ENCODE results near the gene UBE2E1.

UBE2E1 gene

DNA sequence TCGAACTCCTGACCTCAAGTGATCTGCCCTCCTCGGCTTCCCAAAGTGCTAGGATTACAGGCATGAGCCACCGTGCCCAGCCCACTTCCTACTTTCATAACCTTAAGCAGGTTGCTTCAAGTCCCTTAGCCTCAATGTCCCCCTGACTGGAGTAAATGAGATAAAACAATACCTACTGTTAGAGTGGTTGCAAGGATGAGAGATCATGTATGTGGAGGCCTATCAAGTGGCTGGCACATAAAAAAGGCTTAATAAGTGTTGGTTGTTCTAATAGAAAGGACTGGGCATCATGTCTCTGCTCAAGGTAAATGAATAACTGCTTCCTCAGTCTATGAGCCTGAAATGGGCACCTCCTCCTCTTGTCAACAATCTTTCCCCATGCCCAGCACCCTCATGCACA lies 25.9 kb upstream of the UBE2E1 start:
- no peak overlapping the region for H3K4me3 ChIP-seq (ENCODE audit: low read length)
- TF ChIP-seq, protein P1, sequence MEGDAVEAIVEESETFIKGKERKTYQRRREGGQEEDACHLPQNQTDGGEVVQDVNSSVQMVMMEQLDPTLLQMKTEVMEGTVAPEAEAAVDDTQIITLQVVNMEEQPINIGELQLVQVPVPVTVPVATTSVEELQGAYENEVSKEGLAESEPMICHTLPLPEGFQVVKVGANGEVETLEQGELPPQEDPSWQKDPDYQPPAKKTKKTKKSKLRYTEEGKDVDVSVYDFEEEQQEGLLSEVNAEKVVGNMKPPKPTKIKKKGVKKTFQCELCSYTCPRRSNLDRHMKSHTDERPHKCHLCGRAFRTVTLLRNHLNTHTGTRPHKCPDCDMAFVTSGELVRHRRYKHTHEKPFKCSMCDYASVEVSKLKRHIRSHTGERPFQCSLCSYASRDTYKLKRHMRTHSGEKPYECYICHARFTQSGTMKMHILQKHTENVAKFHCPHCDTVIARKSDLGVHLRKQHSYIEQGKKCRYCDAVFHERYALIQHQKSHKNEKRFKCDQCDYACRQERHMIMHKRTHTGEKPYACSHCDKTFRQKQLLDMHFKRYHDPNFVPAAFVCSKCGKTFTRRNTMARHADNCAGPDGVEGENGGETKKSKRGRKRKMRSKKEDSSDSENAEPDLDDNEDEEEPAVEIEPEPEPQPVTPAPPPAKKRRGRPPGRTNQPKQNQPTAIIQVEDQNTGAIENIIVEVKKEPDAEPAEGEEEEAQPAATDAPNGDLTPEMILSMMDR (conservative IDR thresholded peaks at IDR 0.05; ENCODE audit: low read length), result no peak
- no peak for DNase-seq (ENCODE audit: low read depth)

DNA sequence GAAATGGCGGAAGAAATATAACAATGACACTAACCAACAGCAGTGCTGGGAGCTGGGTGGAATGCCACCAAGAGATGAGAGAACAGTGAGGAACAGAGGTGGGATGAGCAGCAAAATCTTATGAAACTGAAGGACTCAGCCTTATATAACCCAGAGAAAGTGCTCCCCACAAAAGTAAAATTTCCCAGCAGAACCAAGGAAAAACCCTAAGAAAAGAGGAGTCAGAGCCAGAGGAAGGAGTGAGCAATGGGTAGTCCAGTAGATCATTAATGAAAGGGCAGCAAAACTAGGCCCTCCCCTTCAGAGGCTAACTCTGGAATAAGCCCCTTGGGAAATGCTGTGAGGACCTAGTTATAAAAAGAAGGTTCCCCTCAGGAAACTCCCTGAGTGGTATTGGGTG lies 24.7 kb upstream of the UBE2E1 start:
- no peak overlapping the region for H3K4me3 ChIP-seq (ENCODE audit: low read length)
- no peak for DNase-seq (ENCODE audit: low read depth)
- TF ChIP-seq, protein P1 (conservative IDR thresholded peaks at IDR 0.05; ENCODE audit: low read length), result no peak

DNA sequence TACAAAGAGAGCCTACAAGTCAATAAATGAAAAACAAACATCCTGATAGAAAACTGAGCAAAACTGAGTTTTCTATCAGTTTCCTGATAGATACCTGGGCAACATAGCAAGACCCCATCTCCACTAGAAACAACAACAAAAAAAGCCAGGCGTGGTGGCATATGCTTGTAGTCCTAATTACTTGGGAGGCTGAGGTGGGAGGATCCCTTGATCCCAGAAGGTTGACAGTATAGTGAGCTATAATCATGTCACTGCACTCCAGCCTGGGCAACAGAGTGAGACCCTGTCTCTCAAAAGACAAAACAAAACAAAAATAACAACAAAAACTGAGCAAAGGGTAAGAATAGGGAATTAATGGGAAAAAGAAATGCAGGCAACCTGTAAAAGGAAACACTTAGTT lies 23.9 kb upstream of the UBE2E1 start:
- DNase-seq (ENCODE audit: low read depth), result no peak
- TF ChIP-seq, protein P1 (conservative IDR thresholded peaks at IDR 0.05; ENCODE audit: low read length), result no peak
- no peak overlapping the region for H3K4me3 ChIP-seq (ENCODE audit: low read length)

DNA sequence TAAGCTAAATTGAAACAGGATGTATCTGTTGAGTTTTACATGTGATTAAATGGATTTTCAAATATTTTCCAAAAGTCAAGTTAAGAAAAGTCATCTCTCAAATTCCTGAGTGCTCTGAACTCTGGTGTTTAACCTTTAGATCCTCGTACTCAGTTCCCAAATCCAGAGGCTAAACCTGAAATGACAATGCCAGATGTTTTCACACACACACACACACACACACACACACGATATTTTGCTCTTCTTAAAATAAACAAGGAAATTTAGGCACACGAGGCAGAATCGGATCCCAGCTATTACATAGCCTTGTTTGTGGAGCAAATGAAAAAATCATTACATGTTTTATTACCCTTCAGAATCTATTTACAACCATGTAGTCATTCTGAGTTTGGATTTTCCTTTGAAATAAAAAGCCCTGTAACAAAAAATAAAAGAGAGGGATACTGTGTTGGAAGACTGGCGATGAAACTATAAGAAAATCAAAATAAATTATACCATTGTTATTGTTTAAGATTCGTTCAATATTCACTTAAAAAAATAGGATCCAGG lies 20.6 kb upstream of the UBE2E1 start:
- no peak for DNase-seq (ENCODE audit: low read depth)
- H3K4me3 ChIP-seq (ENCODE audit: low read length), result no peak overlapping the region
- TF ChIP-seq, protein P1 (conservative IDR thresholded peaks at IDR 0.05; ENCODE audit: low read length), result no peak

DNA sequence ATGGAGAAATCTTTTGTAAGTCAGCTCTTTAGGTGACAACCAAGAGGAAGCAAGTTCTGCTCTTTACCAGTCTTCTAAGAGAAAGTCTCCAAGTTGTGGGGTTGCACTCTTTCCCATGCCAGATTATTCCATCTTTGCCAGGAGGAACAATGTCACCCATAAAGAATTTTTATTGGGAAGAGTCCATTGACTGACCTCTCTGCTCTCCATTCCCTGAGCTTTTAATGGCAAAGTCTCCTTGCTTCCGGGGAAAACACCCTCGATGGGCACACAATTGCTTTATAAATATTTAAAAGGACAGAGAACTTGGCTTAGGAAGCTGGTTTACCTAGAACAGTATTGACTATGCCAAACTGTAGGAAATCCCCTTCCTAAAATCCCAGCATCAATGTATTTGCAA lies 19.9 kb upstream of the UBE2E1 start:
- DNase-seq (ENCODE audit: low read depth), result no peak
- TF ChIP-seq, protein P1 (conservative IDR thresholded peaks at IDR 0.05; ENCODE audit: low read length), result no peak
- no peak overlapping the region for H3K4me3 ChIP-seq (ENCODE audit: low read length)

DNA sequence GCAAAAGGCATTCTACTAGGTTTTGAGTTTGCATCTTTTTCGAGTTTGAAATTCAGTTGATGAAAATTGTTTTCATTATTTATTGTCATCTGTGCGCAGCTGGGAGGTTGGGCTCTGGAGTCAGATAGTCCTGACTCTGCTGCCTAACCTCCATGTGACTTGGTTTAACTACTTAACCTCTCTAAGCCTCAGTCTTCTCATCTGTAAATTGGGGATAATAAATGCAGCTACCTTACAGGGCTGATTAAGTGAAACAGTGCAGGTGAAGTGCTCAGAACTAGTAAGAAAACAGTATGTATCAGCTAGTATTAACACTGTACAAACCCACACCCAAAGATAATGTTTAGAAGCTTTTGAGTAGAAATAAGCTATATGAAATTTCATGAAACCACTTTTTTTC lies 14.1 kb upstream of the UBE2E1 start:
- H3K4me3 ChIP-seq (ENCODE audit: low read length), result no peak overlapping the region
- DNase-seq (ENCODE audit: low read depth), result no peak
- TF ChIP-seq, protein P1 (conservative IDR thresholded peaks at IDR 0.05; ENCODE audit: low read length), result no peak

DNA sequence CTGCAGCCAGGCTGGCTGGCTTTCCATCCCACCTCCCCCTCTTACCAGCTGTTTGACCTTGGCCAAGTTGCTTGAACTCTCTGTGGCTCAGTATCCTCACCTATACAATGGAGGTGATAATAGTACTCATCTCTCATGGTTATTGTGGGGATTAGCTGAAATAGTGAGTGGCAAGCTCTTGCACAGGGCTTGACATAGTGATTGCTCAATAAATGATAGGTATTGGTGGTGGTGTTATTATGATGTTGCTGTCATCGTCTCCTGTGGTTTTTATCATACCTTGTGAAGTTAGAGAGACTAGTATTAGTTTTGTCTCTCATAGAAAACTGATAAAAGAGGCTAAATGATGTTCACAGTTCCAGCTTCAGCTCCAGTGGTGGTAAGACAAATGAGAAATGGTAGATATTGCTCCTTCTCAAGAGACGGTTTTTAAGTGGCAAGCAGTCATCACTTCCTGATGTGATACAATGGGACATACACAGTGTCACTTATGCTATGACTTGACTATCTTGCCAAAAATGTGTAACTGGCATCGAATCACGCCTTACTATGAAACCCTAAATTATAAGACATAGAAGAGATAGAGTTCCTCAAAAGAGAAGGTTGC lies 12.1 kb upstream of the UBE2E1 start:
- no peak for DNase-seq (ENCODE audit: low read depth)
- TF ChIP-seq, protein P1 (conservative IDR thresholded peaks at IDR 0.05; ENCODE audit: low read length), result no peak
- H3K4me3 ChIP-seq (ENCODE audit: low read length), result no peak overlapping the region

Data from AG10803 (cell line).